ENCODE measurements around the gene ITGA1.
"Not testable (repeated sequence)": the region's sequence is repeated elsewhere in the genome, so short reads cannot be mapped to it uniquely, and the experiment has no call there.

ITGA1 gene

DNA sequence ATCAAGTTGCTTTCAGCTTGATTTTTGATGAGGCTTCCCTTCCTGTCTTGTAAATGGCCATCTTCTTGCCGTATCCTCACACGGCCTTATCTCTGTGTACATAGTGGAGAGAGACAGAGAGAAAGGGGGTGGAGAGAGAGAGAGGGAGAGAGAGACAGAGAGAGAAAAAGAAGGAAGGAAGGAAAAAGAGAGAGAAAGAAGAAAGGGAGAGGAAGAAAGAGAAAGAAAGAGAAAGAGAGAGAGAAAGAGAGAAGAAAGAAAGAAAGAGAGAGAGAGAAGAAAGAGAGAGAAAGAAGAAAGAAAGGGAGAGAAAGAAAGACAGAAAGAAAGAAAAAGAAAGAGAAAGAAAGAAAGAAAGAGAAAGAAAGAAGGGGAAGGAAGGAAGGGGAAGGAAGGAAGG, 46.6 kb downstream of the ITGA1 start:
- no peak for ATAC-seq

DNA sequence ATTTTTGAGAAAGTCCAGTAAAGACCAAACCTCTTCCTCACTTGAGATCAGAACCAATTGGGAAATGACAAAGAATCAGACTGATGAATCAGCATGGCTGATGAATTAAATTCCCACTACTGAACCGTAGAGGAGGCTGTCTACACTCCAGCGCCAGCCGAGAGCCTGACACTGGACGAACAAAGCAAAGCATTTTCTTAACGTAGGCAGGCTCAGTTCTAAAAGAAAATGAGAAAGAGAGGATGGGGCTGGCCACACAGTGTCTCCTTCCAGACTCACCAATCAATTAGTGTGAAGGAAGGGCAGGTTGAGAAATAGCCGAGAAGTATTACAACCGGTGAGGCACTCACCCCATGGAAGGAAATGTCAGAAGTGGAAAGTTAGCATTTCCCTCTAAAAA, 49.4 kb downstream of the ITGA1 start:
- no peak for ATAC-seq

DNA sequence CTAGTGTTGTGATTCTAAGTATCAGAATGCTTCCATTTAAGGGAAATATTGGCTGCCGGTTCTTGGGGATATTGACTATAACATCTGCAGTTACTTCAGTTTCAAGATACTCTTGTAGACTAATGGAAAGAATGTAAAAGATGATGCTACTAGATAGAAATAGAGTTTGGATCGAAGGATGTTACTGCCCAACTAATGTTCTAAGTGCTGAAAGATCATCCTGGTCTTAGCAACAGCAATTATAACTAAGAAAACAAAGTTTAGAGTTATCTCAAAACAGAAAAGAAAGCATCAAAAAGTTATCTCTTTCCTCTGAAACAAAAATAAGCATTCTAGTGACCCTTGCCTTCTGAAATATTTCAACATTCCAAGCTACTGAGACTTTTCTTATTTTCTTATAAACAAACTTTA, 49.9 kb downstream of the ITGA1 start:
- ATAC-seq, result no peak

DNA sequence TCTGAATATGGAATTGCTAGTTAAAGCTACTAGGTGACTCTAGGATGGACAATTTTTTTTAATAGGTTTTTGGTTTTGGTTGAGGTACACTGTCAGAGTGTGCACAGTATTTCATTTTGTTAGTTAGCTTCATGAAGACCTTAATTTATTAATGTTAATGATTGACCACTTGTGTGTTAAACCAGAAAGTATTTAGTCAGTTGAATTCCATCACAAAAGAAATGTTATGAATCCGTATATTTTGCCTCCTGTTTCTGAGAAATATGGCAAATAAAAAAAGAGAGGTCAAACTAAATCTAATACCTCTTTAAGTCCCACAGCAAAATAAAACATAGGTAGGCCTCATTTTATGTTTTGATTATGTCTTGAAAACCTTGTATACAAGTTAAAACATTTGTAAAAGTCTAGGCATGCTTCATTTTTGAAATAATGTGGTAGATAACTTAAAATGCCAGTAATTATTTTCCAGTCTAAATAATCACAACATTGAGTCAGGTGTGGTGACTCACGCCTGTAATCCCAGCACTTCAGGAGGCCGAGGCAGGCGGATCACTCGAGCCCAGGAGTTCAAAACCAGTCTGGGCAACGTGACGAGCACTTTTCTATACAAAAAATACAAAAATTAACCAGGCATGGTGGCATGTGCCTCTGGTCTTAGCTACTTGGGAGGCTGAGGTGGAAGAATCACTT, 50.8 kb downstream of the ITGA1 start:
- no peak for ATAC-seq

DNA sequence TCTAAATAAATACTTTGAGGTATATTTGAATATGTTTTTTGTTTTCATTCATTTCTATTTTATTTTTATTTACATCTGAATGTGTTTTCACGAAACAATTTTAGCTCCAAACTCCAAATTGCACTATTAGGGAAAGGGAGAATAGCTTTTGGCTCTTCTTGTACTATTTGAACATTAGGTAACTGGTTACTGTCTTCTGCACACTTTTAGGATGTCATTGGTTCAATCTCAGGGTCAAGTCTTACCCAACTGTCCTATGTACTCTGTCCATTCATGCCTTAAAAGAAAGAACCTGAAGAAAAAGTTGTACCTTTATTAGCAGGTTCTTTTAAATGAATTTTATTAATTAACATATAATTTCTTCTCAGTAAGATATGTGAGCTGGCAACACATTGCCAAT, 51.6 kb downstream of the ITGA1 start:
- no peak for ATAC-seq

DNA sequence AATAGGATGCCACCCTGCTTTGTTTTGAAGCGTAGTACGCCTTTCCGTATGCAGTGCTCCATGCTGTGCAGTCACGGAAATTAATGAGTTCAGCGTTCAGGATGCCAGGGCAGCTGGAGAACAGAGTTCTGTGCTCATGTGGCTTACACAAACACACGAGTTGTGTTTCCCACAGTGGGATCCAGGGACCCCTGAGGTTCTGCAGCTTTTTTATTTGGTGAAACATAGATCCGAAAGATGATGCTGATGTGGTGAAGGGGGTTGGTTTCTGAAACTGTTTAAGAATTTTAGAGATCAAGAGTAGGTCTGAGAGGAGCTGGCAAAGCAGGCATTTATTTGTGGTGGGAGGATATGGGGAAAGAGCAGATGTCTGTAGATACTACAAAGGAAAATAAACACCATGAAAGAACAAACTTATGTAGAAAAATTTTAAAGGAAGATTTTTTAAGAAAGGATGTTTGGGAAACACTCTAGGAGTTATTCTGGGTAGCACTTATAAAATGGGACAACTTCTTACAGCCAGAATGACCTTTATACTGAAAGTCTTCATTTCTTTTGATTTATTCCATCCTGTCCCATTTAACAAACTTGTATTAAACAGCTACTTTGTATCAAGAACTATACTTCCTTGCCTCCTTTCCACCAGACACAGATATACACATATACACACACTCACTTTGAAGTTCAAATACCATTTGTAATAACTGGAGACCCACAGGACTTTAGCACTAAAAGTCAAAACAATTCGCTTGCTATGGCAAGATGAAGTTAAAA, 52.7 kb downstream of the ITGA1 start:
- ATAC-seq, result no peak

DNA sequence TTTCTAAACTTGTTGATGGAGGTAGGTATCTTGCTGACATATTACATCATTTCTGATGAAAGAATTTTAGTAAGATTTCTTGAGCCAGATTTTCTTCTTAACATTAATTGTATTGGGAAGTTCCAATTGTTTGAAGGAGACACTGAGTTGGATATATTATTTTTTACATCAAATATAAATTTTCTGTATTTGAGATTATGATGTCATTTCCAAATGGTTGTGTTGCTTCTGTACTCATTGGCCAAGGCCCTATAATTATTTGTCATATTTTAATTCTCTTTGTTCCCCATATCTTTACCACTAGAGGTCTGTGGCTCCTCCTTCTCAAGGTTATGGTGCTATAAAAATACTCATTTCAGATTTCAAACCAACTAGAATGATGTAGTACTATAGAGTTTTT, 53.4 kb downstream of the ITGA1 start:
- ATAC-seq, result no peak

DNA sequence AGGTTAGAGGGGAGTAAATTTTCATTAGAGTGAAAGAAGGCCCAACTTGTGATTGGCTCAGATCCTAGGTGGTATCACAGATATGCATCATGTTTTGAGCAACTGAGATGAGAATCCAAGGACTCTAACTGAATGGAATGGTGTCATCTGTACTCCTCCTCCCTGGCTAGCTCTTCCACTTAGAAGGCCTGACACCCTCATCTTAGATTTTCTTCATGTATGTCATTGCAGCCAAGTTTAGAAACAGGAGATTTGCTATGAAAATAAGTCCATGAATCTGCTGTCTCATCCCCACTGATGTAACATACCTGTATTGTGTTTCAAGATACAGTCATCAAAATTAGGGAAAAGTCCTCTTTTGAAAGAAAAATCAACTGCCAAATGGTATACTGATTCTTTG, 54.4 kb downstream of the ITGA1 start:
- no peak for ATAC-seq

DNA sequence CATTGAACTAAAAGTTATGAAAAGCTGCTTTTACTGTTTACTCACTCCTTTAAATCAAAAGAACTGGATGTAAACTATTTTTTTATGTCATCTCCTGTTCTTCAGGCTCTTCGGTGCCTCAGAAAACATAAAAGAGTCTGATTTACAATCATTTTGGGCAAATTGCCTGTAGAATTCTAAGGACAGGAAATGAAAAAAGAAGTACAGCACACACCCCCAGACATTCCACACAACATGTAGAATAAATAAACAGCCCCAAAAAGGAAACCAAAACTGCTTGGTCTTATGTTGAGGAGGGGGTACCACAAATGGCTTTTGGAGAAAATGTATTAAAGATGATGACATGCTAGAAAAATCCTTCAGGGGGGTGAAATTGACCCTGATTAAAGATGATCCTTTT, 57.2 kb downstream of the ITGA1 start:
- no peak for ATAC-seq

DNA sequence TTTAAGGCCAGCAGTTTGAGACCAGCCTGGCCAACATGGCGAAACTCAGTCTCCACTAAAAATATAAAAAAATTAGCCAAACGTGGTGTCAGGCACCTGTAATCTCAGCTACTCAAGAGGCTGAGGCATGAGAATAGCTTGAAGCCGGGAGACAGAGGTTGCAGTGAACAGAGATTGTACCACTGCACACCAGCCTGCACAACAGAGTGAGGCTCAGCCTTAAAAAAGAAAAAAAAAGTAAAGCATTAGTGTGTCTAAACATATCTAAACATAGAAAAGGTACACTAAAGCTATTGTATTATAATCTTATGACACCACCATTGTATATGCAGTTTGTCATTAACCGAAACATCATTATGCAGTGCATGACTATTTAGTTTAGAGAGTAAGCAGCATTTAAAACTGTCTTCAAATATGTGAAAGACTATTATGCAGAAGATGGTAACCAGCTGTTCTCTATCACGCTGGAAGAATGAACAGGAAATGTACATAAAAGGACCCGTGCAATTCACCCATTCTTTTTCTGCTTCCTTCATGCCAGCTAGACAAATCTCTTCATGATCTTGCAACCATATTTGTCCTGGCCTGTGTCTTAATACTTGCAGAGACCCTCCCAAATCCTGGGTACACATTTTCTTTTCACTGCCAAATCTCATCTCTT, 58.6 kb downstream of the ITGA1 start:
- ATAC-seq, result no peak

DNA sequence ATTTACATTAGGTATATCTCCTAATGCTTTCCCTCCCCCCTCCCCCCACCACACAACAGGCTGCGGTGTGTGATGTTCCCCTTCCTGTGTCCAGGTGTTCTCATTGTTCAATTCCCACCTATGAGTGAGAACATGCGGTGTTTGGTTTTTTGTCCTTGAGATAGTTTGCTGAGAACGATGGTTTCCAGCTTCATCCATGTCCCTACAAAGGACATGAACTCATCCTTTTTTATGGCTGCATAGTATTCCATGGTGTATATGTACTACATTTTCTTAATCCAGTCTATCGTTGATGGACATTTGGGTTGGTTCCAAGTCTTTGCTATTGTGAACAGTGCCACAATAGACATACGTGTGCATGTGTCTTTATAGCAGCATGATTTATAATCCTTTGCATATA, 61.0 kb downstream of the ITGA1 start:
- not testable (repeated sequence) for ATAC-seq

DNA sequence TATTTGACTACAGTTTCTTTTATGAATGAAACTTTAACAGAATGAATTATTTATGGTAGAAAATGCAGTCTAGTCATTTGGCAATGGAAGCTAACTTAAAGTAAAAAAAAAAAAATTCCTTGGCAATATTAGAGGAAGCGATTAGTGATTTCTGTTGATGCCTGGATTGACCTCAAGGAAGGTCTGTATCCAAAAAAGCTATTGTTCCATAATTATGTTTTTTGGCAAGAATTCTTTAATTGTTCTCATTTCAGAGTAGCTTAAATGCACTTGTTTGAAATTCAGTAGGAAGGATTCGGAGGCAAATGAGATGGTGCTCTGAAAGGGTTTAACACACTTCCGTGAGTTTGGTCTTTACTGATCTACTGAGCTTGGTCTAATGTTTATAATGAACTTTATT, 61.8 kb downstream of the ITGA1 start:
- no peak for ATAC-seq

DNA sequence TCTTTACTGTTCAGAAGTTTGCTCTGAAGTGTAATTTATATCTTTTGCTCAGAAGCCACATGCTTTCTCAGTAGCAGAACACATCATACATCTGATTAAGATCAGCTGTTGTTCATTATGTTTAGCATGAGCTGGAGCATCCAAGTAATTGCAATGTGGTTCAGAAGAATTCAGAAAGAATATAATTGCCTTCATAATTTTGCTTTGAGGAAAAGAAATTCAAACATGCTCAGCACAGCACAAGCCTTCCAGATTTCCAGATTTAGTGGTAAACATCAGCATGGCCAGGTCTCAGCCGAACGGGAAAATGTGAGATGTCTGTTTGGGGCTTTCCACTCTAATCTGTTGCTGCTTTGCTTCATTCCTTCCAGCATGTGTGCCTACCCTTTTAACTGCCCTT, 65.9 kb downstream of the ITGA1 start:
- ATAC-seq, result no peak

DNA sequence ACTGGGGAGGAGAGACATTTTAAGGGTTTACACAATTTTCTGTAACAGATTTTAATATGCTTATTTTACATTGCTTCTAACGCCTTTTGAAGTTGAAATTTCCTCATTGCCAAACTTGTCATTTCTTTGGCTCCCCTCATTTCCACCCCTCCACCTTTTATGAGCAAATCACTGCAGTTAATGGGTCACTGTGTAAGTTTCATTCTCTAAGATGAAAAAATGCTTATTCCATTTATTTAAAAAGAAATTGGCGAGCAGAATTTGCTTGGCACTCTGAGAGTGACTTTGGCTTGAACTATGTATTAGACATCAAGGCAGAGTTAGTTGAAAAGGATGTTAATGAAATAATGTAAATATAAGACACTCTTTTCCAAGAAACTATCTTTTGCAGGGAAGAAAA, 66.6 kb downstream of the ITGA1 start:
- ATAC-seq, result no peak

DNA sequence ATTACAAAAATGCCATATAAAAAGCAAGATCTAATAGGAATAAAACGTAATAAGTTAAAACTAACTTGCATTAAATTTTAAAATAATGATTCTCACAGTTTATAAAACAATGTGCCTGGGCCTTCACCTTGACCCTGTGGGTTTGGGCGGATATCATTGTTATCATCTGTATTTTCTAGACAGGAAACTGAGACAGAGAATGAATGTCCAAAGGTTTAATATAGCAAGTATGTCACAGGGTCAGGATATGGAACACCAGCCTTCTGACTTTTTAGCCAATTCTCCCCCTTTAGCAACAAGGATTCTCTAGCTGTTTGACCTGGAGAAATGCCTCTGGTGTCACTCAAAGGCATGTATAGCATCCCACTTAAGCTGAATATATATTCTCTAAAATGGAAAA, 67.2 kb downstream of the ITGA1 start:
- no peak for ATAC-seq

DNA sequence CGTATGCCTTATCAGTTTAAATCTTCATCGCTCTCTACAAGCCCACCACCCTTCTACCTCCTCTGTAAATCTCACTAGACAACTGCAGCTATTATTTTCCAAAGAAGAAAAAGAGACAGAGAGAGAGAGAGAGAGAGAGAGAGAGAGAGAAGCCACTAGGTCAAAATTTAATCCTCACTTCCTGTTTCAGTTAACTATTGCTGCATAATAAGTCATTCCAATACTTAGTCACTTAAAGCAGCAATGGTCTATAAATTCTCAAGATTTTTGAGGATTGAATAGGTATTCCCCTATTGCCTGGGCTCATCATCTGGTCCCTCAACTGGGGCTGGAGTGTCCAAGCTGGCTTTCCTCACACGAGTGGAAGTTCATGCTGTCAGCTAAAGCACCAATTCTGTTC, 68.8 kb downstream of the ITGA1 start:
- no peak for ATAC-seq

DNA sequence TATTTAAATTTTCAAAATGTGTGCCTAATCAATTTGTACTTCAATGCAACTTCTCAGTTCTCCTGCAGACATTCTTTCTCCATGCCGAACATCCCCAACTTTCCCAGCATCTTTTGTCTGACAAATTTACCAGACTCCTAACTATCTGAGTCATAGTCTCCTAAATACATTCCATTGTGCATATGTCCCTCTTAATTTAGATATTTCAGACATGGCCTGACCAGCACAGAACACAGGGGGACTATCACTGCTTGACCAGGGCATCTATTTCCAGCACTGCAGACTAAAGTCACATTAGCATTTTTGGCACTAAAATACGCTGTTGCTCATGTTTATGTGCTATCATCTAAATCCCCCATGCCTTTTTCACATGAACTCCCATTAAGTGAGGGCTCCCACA, 71.9 kb downstream of the ITGA1 start:
- no peak for ATAC-seq

DNA sequence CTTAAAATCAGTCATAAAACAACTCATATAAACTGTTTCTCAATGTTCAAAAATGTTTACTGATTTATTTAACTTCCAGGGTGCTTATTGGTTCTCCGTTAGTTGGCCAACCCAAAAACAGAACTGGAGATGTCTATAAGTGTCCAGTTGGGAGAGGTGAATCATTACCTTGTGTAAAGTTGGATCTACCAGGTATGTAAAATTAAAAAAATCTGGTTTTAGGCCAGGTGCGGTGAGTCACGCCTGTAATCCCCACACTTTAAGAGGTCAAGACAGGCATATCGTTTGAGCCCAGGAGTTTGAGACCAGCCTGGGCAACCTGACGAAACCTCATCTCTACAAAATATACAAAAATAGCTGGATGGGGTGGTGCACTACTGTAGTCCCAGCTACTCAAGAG, 73.7 kb downstream of the ITGA1 start:
- no peak for ATAC-seq

DNA sequence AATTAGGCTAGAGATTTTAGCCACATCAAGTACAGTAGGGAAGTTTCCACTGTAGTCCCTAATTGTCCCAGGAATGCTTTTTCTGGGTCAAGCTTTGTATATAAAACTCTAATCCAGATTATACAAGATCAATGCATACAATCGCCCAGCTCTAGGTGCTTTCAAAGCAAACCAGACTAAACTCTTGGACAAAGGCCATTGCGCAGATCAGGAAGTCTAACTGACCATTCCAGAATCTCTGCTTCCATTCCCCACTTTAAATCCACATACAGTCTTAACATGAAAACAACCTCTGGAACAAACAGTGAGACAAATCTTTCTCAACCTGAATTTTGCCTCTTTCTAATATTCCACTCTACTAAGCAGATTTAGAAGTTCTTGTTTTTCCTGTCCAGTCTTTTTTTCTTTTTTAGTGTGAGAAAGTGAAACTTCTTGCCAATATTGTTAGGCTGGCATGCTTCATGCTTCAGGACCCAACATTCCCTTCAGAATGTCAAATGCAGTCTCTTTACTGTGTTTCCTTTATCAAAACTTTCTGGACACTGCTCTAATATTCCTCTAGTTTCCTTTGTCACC, 76.1 kb downstream of the ITGA1 start:
- ATAC-seq, result no peak

DNA sequence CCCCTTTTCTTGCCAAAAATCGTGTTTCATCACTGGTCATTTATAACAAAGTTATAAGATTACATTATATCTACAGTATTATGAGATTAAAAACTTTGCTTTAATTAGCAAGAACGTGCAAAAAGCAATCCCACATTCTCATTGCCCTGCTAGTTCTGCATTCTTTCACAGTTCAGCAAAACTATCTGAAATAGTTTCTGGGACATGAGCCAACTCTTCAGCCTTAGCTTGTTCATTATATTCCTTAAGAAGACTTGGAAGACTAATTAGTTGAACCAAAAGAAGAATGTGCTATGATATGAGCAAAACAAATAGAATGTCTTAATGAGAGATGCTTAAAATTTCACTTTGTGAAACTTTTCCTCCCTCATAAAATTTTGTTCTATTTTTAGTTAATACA, 76.7 kb downstream of the ITGA1 start:
- no peak for ATAC-seq

DNA sequence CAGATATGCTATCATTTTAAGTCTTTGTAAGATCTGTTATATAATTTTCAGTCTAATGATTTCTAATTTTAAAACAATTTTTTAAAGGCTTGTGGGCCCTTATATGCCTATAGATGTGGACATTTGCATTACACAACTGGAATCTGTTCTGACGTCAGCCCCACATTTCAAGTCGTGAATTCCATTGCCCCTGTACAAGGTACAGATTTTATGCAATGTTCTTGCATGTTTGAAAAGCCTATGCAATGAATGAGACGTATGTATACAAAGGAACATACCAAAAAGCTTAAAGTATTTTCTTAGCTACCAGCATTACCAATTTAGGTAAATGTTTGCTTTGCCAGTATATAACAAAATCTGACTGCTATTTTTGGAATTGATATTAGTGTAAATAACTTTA, 77.2 kb downstream of the ITGA1 start:
- no peak for ATAC-seq

DNA sequence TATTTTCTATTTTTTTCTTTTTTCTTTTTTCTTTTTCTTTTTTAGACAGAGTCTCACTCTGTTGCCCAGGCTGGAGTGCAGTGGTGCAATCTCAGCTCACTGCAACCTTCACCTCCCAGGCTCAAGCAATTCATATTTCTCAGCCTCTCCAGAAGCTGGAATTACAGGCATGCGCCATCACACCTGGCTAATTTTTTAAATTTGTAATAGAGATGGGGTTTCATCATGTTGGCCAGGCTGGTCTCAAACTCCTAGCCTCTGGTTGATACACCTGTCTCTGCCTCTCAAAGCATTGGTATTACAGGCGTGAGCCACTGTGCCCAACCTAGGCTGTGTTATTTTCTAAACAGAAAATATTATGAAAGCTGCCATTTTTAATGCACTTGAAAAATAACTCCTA, 78.3 kb downstream of the ITGA1 start:
- not testable (repeated sequence) for ATAC-seq

DNA sequence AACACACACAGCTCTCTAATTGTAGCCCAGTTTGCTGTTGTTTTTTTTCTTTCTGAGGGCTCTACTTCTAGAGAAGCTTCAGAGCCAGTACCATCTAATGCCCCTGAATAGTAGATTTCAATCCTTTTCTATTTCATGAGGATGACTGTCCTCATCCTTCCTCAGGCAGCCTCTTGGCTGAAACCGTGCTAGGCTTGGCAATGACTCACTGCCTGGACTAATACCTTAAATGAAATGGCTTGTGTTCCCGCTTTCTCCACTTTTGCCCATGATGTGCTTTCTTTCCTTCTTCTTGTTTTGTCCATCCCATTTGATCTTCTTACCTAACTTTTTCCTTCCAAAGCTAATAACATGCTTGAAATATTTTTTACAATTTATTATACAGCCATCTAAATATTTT, 80.1 kb downstream of the ITGA1 start:
- ATAC-seq, result no peak

DNA sequence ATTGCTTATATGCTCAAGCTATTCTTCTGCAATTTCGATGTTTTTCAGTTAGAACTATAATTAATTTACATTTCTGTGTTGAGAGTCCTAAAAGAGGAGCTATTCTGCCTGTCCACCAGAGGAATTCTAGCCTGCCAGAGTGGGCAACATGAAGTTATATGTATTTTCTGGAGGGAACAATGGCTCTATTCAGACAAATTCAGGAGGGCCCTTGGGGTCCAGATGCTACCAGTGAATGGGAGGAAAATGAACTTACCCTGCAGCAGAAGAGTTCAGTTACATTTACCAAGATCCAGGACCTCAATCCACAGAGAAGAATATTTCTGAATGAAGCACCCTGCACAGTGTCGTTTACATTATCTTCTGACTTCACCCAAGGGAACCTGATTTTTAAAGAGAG, 80.7 kb downstream of the ITGA1 start:
- no peak for ATAC-seq
